Measurements from ENCODE around the gene SPNS1. TPM values are rescaled to one million over a fixed set of nuclear protein-coding genes. Genes with fewer than 3 reads are reported as not detected.

The SPNS1 gene
- total RNA-seq, 6 experiments from 2014 or later, result 36.9 to 43.0 (median 39.9) TPM

- Mint-ChIP-seq H3K27ac (no peak overlapping the region; the same call in 1 of the 2 replicates), H3K4me3 (no peak overlapping the region), H3K9me3 (no peaks in the 10 kb centered on the region), H3K4me1 (ENCODE audit: low read depth) (peaks cover 37% of the 10 kb centered on the region), H3K27me3 (ENCODE audit: insufficient read depth) (no peaks in the 10 kb centered on the region; the same call in none of the 2 replicates), H3K36me3 (ENCODE audit: low read depth) (no peaks in the 10 kb centered on the region)
- no peak for TF ChIP-seq CTCF (IDR thresholded peaks at IDR 0.05)
- DNase-seq, result peak; percentile 72
These were observed 33.4 kb downstream of the SPNS1 start for GRCh38 chr16:29007730-29008593.

GRCh38 chr16:29009050-29009837, 34.7 kb downstream of the SPNS1 start:
- no peak for DNase-seq
- TF ChIP-seq CTCF (IDR thresholded peaks at IDR 0.05), result no peak
- no peak overlapping the region; the same call in 1 of the 2 replicates for H3K4me3 Mint-ChIP-seq
- no peaks in the 10 kb centered on the region for H3K36me3 Mint-ChIP-seq (ENCODE audit: low read depth)
- no peaks in the 10 kb centered on the region; the same call in none of the 2 replicates for H3K27me3 Mint-ChIP-seq (ENCODE audit: insufficient read depth)
- peaks cover 25% of the 10 kb centered on the region for H3K4me1 Mint-ChIP-seq (ENCODE audit: low read depth)
- H3K9me3 Mint-ChIP-seq, result no peaks in the 10 kb centered on the region
- no peak overlapping the region; the same call in 1 of the 2 replicates for H3K27ac Mint-ChIP-seq

GRCh38 chr16:29009838-29010166, 35.2 kb downstream of the SPNS1 start:
- H3K4me1 Mint-ChIP-seq (ENCODE audit: low read depth), result peaks cover 19% of the 10 kb centered on the region
- DNase-seq, result no peak
- no peak overlapping the region for H3K4me3 Mint-ChIP-seq

GRCh38 chr16:29011112-29011511, 36.5 kb downstream of the SPNS1 start:
- no peak for TF ChIP-seq CTCF (IDR thresholded peaks at IDR 0.05)
- no peak for DNase-seq
- H3K36me3 Mint-ChIP-seq (ENCODE audit: low read depth), result no peaks in the 10 kb centered on the region
- H3K27me3 Mint-ChIP-seq (ENCODE audit: insufficient read depth), result peaks cover 6% of the 10 kb centered on the region
- no peaks in the 10 kb centered on the region for H3K9me3 Mint-ChIP-seq
- H3K4me3 Mint-ChIP-seq, result no peak overlapping the region
- no peak overlapping the region for H3K27ac Mint-ChIP-seq
- H3K4me1 Mint-ChIP-seq (ENCODE audit: low read depth), result peaks cover 16% of the 10 kb centered on the region

More at GRCh38 chr16:29009838-29010166, 35.2 kb downstream of the SPNS1 start:
- TF ChIP-seq CTCF (IDR thresholded peaks at IDR 0.05), result no peak
- Mint-ChIP-seq H3K27me3 (ENCODE audit: insufficient read depth) (peaks cover 5% of the 10 kb centered on the region), H3K9me3 (no peaks in the 10 kb centered on the region), H3K27ac (no peak overlapping the region), H3K36me3 (ENCODE audit: low read depth) (no peaks in the 10 kb centered on the region)

GRCh38 chr16:29011851-29012250, 37.3 kb downstream of the SPNS1 start:
- H3K9me3 Mint-ChIP-seq, result no peaks in the 10 kb centered on the region
- DNase-seq, result no peak
- no peak overlapping the region for H3K27ac Mint-ChIP-seq
- no peak overlapping the region for H3K4me3 Mint-ChIP-seq
- TF ChIP-seq CTCF (IDR thresholded peaks at IDR 0.05), result no peak
- no peaks in the 10 kb centered on the region for H3K36me3 Mint-ChIP-seq (ENCODE audit: low read depth)
- H3K4me1 Mint-ChIP-seq (ENCODE audit: low read depth), result peaks cover 16% of the 10 kb centered on the region
- peaks cover 6% of the 10 kb centered on the region for H3K27me3 Mint-ChIP-seq (ENCODE audit: insufficient read depth)

Measured in HFFc6 (cell line).